IPS DF 6.9 (cell line): ENCODE results near the gene COL25A1.
"Not testable (repeated sequence)": the region's sequence is repeated elsewhere in the genome, so short reads cannot be mapped to it uniquely, and the experiment has no call there.

Experiments used
- DNase-seq: peaks from one replicate; pipeline ENCODE4 v3.0.0-alpha.2; 2013; ENCODE audit warnings: low read depth, low spot score
- H3K27ac ChIP-seq: one replicate; pipeline ENCODE4 v1.5.1; 2013; ENCODE audit warnings: low read length, control low read depth
- H3K27me3 ChIP-seq: 2 replicates; pipeline ENCODE4 v1.6.1; 2013; ENCODE audit warnings: mild to moderate bottlenecking, low read length; ENCODE audit not compliant: control insufficient read depth, insufficient read depth
- H3K36me3 ChIP-seq: 2 replicates; pipeline ENCODE4 v1.6.1; 2013; ENCODE audit warnings: low read length; ENCODE audit not compliant: control insufficient read depth, insufficient read depth
- H3K4me1 ChIP-seq: 2 replicates; pipeline ENCODE4 v1.6.1; 2013; ENCODE audit warnings: low read length; ENCODE audit not compliant: control insufficient read depth, insufficient read depth
- H3K4me3 ChIP-seq: 2 replicates; pipeline ENCODE4 v1.5.1; 2013; ENCODE audit warnings: mild to moderate bottlenecking, low read length
- H3K9me3 ChIP-seq: 2 replicates; pipeline ENCODE4 v1.6.1; 2013; ENCODE audit warnings: low read length, inconsistent platforms; ENCODE audit not compliant: control insufficient read depth, insufficient read depth
- WGBS: extraction: QIAGEN DNeasy Blood & Tissue Kit; methylation state at CpG from one replicate; pipeline ENCODE4 v1.1.7; 2013; ENCODE audit warnings: mixed read lengths, missing lambda C conversion rate; ENCODE audit not compliant: insufficient read length, insufficient coverage; 5-methylcytosine and 5-hydroxymethylcytosine counted together

Gene COL25A1

DNA sequence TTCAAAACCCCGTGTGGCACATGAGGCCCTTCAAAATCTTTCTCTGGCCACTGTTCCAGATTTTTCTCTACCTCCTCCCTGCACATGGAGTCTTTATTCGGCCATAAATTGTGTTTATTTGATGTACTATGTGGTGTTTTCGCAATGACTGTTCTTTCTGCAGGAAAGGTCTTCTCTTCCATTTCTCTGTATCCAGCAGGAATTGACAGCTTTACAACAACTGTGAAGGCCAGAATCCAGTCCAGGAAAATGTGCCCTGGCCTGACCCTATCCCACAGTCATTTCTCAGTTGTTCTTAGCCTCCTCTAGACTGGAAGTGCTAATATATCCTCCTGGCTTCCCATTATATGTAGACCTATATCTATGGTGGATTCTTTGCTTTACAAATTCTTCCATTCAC lies 191.4 kb downstream of the COL25A1 start:
- H3K4me1 ChIP-seq, result no peaks in the 10 kb centered on the region
- H3K36me3 ChIP-seq, result no peaks in the 10 kb centered on the region
- DNase-seq, result no peak
- no peak overlapping the region for H3K27ac ChIP-seq
- WGBS, result no CpG with 5 or more reads among the region's 3 CpGs
- no peak overlapping the region for H3K4me3 ChIP-seq
- H3K9me3 ChIP-seq, result no peaks in the 10 kb centered on the region; the same call in 1 of the 2 replicates
- H3K27me3 ChIP-seq, result no peaks in the 10 kb centered on the region

DNA sequence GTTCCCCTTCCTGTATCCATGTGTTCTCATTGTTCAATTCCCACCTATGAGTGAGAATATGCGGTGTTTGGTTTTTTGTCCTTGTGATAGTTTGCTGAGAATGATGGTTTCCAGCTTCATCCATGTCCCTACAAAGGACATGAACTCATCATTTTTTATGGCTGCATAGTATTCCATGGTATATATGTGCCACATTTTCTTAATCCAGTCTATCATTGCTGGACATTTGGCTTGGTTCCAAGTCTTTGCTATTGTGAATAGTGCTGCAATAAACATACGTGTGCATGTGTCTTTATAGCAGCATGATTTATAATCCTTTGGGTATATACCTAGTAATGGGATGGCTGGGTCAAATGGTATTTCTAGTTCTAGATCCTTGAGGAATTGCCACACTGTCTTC lies 194.2 kb downstream of the COL25A1 start:
- not testable (repeated sequence) for H3K4me1 ChIP-seq, DNase-seq, H3K27ac ChIP-seq, H3K36me3 ChIP-seq, H3K4me3 ChIP-seq, H3K27me3 ChIP-seq, H3K9me3 ChIP-seq
- WGBS, result no CpG with 5 or more reads among the region's 2 CpGs

DNA sequence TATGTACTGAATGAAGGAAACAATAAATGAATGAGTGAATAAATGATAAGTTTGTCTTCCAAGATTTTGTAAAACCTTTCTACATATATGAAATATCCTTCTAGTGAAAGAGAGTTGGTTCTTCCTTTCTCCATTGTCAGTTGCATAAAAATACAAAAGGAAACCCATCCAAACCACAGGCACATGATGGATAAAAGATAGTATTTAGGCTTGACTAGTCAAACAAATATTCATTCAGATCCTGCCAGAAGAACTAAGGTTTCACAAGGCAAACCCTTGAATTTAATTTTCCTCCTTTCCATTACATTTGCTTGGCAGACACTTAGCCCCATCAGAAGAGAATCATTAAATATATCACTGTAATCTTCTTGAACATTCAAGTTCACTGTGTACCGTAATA lies 208.4 kb downstream of the COL25A1 start:
- H3K27ac ChIP-seq, result no peak overlapping the region
- no peak overlapping the region for H3K4me3 ChIP-seq
- H3K9me3 ChIP-seq, result no peaks in the 10 kb centered on the region
- 100% methylated on average over 1 of the region's 1 CpG for WGBS
- no peaks in the 10 kb centered on the region for H3K36me3 ChIP-seq
- DNase-seq, result no peak
- no peaks in the 10 kb centered on the region for H3K4me1 ChIP-seq
- H3K27me3 ChIP-seq, result no peaks in the 10 kb centered on the region; the same call in 1 of the 2 replicates

DNA sequence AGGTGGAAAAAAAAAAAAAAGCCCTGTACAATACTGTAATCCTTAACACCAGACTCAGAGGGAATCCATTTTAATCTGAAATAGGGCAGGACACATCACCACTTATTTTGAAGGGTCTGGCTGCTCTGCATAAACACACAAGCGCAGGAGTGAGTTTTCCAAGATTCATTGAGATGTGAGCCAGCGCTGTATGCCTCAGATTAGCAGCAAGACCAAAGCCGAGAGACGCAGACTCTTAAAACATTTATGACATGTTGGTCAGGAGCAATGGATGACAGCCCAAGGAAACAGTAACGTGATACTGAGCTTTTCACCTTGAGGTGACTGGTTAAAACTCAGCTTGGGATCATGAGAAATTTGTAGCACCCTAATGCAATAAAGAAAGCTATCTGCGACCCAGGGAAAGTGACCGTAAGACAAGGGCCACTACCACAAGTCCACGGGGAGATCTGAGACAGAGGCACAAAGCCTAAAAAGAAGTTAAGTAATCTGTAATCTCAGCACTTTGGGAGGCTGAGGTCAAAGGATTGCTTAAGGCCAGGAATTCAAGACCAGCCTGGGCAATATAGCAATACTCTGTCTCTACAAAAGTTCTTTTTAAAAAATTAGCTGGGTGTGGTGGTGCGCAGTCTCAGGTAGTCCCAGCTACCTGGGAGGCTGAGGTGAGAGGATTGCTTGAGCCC lies 210.6 kb downstream of the COL25A1 start:
- no peak overlapping the region for H3K27ac ChIP-seq

DNA sequence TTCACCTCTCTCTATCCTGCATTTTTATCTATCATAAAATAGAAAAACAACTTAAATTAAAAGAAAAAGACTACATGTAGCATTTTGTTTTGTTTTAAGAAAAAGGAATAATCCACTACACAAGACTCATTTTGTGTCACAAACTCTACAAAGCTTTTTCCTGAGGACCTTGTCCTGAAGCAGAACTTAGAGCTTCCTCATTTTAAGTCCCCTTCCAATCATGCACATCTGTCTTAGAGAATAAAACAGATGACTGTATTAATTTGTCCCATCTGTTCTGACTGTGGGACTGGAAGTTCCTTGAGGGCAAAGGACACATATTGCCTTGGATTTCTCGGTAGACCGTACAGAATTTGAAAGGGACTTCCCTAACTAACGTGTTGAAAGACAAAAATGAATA lies 218.5 kb downstream of the COL25A1 start:
- Histone ChIP-seq H3K9me3 (no peaks in the 10 kb centered on the region), H3K4me3 (no peak overlapping the region), H3K4me1 (no peaks in the 10 kb centered on the region), H3K27me3 (no peaks in the 10 kb centered on the region), H3K36me3 (no peaks in the 10 kb centered on the region), H3K27ac (no peak overlapping the region)
- no peak for DNase-seq
- no CpG with 5 or more reads among the region's 3 CpGs for whole genome bisulfite sequencing

More for the DNA sequence above, 210.6 kb downstream of the COL25A1 start:
- Histone ChIP-seq H3K9me3 (no peaks in the 10 kb centered on the region), H3K27me3 (no peaks in the 10 kb centered on the region; the same call in 1 of the 2 replicates), H3K4me1 (no peaks in the 10 kb centered on the region), H3K36me3 (no peaks in the 10 kb centered on the region), H3K4me3 (no peak overlapping the region)
- DNase-seq, result no peak
- no CpG with 5 or more reads among the region's 9 CpGs for WGBS

DNA sequence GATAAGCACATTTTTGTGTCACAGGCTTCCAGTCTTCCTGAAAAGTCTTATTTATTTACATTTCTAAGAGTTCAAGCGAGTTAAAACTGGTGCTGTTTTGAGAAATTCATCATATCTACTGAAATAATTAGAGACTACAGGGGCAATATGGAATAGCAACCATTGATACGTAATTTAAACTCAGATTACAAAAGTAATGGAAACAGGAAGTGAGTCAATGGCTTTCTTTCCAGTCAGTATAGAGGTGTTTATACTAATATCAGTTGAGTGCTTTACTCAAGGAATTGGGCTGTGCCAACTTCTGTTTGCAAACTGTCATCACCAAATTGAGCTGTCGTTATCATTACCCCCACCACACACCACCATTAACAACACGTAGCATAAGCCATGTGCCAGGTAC lies 222.7 kb downstream of the COL25A1 start:
- H3K9me3 ChIP-seq, result no peaks in the 10 kb centered on the region
- WGBS, result no CpG with 5 or more reads among the region's 4 CpGs
- H3K27ac ChIP-seq, result no peak overlapping the region
- DNase-seq, result no peak
- H3K4me1 ChIP-seq, result no peaks in the 10 kb centered on the region
- no peaks in the 10 kb centered on the region for H3K27me3 ChIP-seq
- H3K4me3 ChIP-seq, result no peak overlapping the region
- H3K36me3 ChIP-seq, result no peaks in the 10 kb centered on the region

DNA sequence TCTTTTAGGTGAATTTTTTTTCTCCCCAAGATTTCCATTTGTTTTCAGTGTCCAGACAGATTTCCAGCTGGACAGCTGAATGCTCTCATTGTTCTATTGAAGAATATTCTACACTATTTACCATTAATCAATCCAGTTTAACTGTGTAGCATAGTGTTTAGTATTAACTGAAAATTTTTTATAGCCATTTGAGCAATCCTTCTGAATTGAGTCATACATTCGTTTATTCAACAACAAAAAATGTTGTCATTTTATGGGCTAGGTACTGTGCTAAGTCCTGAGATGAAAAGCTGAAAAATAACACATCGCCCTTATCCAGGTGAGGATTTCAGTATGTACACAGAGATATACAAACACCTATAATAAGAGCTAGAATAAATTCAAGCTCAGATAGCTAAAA lies 223.3 kb downstream of the COL25A1 start:
- DNase-seq, result no peak
- no peaks in the 10 kb centered on the region for H3K4me1 ChIP-seq
- H3K4me3 ChIP-seq, result no peak overlapping the region
- H3K27me3 ChIP-seq, result no peaks in the 10 kb centered on the region
- no peaks in the 10 kb centered on the region for H3K9me3 ChIP-seq
- H3K36me3 ChIP-seq, result no peaks in the 10 kb centered on the region
- H3K27ac ChIP-seq, result no peak overlapping the region
- WGBS, result no CpG with 5 or more reads among the region's 2 CpGs

DNA sequence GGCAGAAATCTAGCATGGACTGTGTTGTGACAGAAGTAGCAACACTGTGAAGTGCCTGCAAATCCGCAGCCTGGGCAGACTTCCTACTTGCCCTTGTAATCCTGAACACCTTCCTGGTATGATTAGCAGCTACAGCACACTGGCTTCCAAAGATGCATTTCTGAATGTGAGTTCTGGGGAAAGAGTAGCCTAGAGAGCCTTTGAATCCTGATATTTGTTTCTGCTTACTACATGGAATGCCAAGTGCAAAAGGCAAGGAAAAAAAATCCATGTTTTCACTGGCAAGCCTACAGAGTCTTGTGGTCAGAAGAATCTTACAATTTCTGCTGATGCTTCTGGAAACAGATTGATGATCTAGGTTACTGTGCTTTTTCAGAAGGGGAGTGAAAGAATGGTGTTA lies 223.7 kb downstream of the COL25A1 start:
- no peak overlapping the region for H3K27ac ChIP-seq
- H3K4me1 ChIP-seq, result no peaks in the 10 kb centered on the region
- no CpG with 5 or more reads among the region's 1 CpG for WGBS
- no peaks in the 10 kb centered on the region for H3K9me3 ChIP-seq
- no peaks in the 10 kb centered on the region for H3K36me3 ChIP-seq
- H3K27me3 ChIP-seq, result no peaks in the 10 kb centered on the region
- DNase-seq, result no peak
- no peak overlapping the region for H3K4me3 ChIP-seq

DNA sequence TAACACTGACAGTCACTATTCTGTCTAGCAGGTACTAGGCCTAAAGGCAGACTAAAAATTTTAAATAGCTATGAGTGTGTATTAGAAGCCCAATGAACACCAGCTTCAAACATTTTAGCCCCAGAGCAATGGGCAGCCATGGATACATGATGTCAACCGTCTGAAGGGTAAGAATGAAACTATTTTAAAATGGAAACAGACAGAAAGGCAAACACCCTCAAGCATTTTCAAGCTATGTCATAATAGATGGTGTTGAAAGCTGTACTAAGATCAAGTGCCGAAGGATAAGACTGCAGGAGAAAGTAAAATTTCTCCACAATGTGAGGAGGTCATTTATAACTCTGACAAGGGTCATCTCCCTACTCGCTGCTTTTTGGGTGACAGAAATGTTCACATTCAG lies 225.0 kb downstream of the COL25A1 start:
- WGBS, result no CpG with 5 or more reads among the region's 3 CpGs
- Histone ChIP-seq H3K36me3 (no peaks in the 10 kb centered on the region), H3K4me1 (no peaks in the 10 kb centered on the region), H3K27me3 (no peaks in the 10 kb centered on the region), H3K4me3 (no peak overlapping the region), H3K27ac (no peak overlapping the region), H3K9me3 (no peaks in the 10 kb centered on the region)
- no peak for DNase-seq

DNA sequence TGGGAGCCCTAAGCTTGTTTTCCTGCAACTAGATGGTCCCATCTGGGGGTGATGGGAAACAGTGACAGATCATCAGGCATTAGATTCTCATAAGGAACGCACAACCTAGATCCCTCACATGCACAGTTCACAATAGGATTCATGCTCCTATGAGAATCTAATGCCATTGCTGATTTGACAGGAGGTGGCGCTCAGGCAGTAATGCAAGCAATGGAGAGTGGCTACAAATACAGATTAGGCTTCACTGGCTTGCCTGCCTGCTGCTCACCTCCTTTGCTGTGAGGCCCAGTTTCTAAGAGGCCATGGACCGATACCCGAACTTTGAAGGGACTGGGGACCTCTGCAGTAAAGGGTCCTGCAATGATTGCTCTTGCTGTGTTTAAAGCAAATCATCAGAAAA lies 225.7 kb downstream of the COL25A1 start:
- not testable (repeated sequence) for H3K9me3 ChIP-seq, H3K27ac ChIP-seq, H3K27me3 ChIP-seq, H3K4me3 ChIP-seq, H3K36me3 ChIP-seq, H3K4me1 ChIP-seq, DNase-seq
- WGBS, result no CpG with 5 or more reads among the region's 4 CpGs

DNA sequence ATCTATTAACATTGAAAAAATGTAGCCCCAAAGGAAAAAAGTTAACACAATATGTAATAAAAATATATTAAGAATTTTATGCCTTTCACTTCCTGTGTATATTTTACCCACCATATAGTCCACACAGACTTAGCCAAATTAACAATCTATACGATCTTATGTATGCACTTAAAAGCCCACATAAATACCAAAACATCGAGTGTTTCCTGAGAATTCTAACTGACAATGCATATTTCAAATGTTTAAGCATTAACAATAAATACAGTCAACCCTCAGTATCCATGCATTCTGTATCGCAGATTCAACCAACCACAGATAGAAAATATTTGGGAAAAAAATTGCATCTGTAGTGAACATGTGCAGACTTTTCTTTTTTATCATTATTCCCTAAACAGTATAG lies 226.8 kb downstream of the COL25A1 start:
- no peak for DNase-seq
- Histone ChIP-seq H3K4me3 (no peak overlapping the region), H3K4me1 (no peaks in the 10 kb centered on the region), H3K36me3 (no peaks in the 10 kb centered on the region), H3K27me3 (no peaks in the 10 kb centered on the region), H3K9me3 (no peaks in the 10 kb centered on the region), H3K27ac (no peak overlapping the region)
- WGBS, result no CpG with 5 or more reads among the region's 3 CpGs
